Liver (tissue), 3 donors: Measurements from ENCODE around the gene PTGIS.

Experiments used
- EGR1 ChIP-seq, 2 donors: IDR thresholded peaks; 2 replicates each; pipeline ENCODE4 v1.6.1; 2016 to 2018; ENCODE audit warnings: antibody characterized with exemption in 2 of 2, low read depth in 2 of 2
- FOXA1 ChIP-seq: IDR thresholded peaks from 2 replicates; pipeline ENCODE4 v1.6.1; 2016; ENCODE audit warnings: antibody characterized with exemption
- GABPA ChIP-seq, 2 donors: IDR thresholded peaks in 1 of 2; conservative IDR thresholded peaks in 1 of 2; 2 replicates each; pipeline ENCODE4 v1.6.1; 2016; ENCODE audit warnings: antibody characterized with exemption in 2 of 2, mild to moderate bottlenecking in 1 of 2, moderate library complexity in 1 of 2
- JUND ChIP-seq, 2 donors: IDR thresholded peaks; 2 replicates each; pipeline ENCODE4 v1.6.1; 2016; ENCODE audit warnings: antibody characterized with exemption in 2 of 2
- MAX ChIP-seq: IDR thresholded peaks from 2 replicates; pipeline ENCODE4 v1.6.1; 2016; ENCODE audit warnings: antibody characterized with exemption
- RAD21 ChIP-seq, 2 donors: IDR thresholded peaks; 2 replicates each; pipeline ENCODE4 v1.6.1; 2016; ENCODE audit warnings: antibody characterized with exemption in 2 of 2, mild to moderate bottlenecking in 2 of 2
- REST ChIP-seq: IDR thresholded peaks from 2 replicates; pipeline ENCODE4 v1.6.1; 2016; ENCODE audit warnings: antibody characterized with exemption, mild to moderate bottlenecking
- RXRA ChIP-seq, 2 donors: IDR thresholded peaks; 2 replicates each; pipeline ENCODE4 v1.6.1; 2017 to 2018; ENCODE audit warnings: antibody characterized with exemption in 2 of 2, mild to moderate bottlenecking in 1 of 2
- SP1 ChIP-seq: IDR thresholded peaks from 2 replicates; pipeline ENCODE4 v1.6.1; 2018; ENCODE audit warnings: antibody characterized with exemption, mild to moderate bottlenecking
- TAF1 ChIP-seq: conservative IDR thresholded peaks from 2 replicates; pipeline ENCODE4 v1.6.1; 2016; ENCODE audit warnings: antibody characterized with exemption, mild to moderate bottlenecking
- YY1 ChIP-seq: IDR thresholded peaks from 2 replicates; pipeline ENCODE4 v1.6.1; 2016; ENCODE audit warnings: antibody characterized with exemption, mild to moderate bottlenecking
- TF ChIP-seq, protein P1 (sequence below): fragments of 150-350 bp; IDR thresholded peaks from 2 replicates; pipeline ENCODE4 v1.5.1; 2017; ENCODE audit warnings: improper control_type of control experiment, low read depth, low read length; ENCODE audit not compliant: missing input control
- TF ChIP-seq, protein P2 (sequence below): IDR thresholded peaks from 2 replicates; pipeline ENCODE4 v1.6.1; 2016; ENCODE audit warnings: antibody characterized with exemption
- TF ChIP-seq, protein P3 (sequence below): IDR thresholded peaks from 2 replicates; pipeline ENCODE4 v1.6.1; 2016; ENCODE audit warnings: antibody characterized with exemption
- donor health status: healthy.
- donor health status: healthy.

DNA sequence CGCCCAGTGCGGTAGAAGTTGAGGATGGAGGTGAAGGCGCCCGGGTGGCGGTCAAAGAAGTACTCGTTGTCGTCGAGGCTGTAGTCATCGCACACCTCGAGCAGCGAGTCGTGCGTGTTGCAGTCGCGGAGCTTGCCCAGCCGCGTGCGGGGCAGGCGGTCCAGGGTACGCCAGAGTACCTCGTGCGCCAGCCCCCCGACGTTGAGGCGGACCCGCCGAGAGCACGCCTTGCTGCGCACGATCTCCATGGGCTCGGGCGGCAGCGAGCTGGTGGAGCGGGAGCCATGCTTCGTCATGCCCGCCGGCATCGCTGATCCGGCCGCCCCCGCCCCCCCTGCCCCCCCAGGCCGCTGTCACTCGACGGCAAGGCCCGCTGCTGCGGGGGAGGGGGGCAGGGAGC, 85.8 kb downstream of the PTGIS start:
- TF ChIP-seq, protein P1, sequence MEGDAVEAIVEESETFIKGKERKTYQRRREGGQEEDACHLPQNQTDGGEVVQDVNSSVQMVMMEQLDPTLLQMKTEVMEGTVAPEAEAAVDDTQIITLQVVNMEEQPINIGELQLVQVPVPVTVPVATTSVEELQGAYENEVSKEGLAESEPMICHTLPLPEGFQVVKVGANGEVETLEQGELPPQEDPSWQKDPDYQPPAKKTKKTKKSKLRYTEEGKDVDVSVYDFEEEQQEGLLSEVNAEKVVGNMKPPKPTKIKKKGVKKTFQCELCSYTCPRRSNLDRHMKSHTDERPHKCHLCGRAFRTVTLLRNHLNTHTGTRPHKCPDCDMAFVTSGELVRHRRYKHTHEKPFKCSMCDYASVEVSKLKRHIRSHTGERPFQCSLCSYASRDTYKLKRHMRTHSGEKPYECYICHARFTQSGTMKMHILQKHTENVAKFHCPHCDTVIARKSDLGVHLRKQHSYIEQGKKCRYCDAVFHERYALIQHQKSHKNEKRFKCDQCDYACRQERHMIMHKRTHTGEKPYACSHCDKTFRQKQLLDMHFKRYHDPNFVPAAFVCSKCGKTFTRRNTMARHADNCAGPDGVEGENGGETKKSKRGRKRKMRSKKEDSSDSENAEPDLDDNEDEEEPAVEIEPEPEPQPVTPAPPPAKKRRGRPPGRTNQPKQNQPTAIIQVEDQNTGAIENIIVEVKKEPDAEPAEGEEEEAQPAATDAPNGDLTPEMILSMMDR: no peak
- TF ChIP-seq MAX: no peak
- TF ChIP-seq YY1: no peak
- TF ChIP-seq EGR1 (IDR thresholded peaks at IDR 0.05; ENCODE audit: low read depth in 2 of 2): no peak
- TF ChIP-seq JUND (IDR thresholded peaks at IDR 0.05): no peak
- TF ChIP-seq TAF1: no peak
- no peak for TF ChIP-seq RXRA (IDR thresholded peaks at IDR 0.05)
- TF ChIP-seq SP1: no peak
- TF ChIP-seq, protein P2, sequence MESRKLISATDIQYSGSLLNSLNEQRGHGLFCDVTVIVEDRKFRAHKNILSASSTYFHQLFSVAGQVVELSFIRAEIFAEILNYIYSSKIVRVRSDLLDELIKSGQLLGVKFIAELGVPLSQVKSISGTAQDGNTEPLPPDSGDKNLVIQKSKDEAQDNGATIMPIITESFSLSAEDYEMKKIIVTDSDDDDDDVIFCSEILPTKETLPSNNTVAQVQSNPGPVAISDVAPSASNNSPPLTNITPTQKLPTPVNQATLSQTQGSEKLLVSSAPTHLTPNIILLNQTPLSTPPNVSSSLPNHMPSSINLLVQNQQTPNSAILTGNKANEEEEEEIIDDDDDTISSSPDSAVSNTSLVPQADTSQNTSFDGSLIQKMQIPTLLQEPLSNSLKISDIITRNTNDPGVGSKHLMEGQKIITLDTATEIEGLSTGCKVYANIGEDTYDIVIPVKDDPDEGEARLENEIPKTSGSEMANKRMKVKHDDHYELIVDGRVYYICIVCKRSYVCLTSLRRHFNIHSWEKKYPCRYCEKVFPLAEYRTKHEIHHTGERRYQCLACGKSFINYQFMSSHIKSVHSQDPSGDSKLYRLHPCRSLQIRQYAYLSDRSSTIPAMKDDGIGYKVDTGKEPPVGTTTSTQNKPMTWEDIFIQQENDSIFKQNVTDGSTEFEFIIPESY: no peak
- no peak for TF ChIP-seq FOXA1
- TF ChIP-seq, protein P3, sequence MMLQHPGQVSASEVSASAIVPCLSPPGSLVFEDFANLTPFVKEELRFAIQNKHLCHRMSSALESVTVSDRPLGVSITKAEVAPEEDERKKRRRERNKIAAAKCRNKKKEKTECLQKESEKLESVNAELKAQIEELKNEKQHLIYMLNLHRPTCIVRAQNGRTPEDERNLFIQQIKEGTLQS: no peak
- TF ChIP-seq REST: no peak
- no peak for TF ChIP-seq GABPA (IDR thresholded peaks at IDR 0.05 in 1 of 2, conservative IDR thresholded peaks at IDR 0.05 in 1 of 2)
- TF ChIP-seq RAD21 (IDR thresholded peaks at IDR 0.05): no peak
